OCI-LY7 (cell line): ENCODE results near the gene SRSF12.

Source experiments
- EZH2phosphoT487 ChIP-seq: fragments of 200-600 bp; sonication (generic); IDR thresholded peaks from 2 replicates; pipeline ENCODE4 v1.6.1; 2018; ENCODE audit warnings: low read depth, borderline replicate concordance, mild to moderate bottlenecking, mixed run types, antibody characterized with exemption, low read length, moderate library complexity, mixed read lengths
- TF ChIP-seq, protein P1 (sequence below): fragments of 200-600 bp; sonication (generic); conservative IDR thresholded peaks from 2 replicates; pipeline ENCODE4 v1.5.1; 2014; ENCODE audit warnings: mild to moderate bottlenecking, antibody characterized with exemption, low read length, moderate library complexity, mixed read lengths

DNA sequence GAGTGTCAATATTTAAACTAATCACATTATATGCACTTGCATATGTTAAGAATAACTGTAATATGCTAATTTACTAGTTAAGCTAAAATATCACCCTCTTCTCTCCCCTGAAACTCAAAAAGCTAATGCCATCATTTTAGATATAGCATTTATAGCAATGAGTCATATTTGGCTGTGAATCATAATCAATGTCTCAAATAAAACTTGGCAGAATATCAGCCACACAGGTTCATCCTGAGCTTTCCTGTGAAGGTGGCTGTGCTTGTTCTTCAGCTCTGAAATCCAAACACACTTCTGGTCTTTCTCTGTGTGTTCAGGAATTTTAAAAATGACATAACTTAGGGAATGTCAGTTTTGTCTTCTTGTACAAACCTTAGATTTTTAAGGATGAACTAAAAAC, 50.1 kb downstream of the SRSF12 start:
- TF ChIP-seq, protein P1, sequence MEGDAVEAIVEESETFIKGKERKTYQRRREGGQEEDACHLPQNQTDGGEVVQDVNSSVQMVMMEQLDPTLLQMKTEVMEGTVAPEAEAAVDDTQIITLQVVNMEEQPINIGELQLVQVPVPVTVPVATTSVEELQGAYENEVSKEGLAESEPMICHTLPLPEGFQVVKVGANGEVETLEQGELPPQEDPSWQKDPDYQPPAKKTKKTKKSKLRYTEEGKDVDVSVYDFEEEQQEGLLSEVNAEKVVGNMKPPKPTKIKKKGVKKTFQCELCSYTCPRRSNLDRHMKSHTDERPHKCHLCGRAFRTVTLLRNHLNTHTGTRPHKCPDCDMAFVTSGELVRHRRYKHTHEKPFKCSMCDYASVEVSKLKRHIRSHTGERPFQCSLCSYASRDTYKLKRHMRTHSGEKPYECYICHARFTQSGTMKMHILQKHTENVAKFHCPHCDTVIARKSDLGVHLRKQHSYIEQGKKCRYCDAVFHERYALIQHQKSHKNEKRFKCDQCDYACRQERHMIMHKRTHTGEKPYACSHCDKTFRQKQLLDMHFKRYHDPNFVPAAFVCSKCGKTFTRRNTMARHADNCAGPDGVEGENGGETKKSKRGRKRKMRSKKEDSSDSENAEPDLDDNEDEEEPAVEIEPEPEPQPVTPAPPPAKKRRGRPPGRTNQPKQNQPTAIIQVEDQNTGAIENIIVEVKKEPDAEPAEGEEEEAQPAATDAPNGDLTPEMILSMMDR, result no peak
- TF ChIP-seq EZH2phosphoT487, result no peak
